GM12878 (cell line): ENCODE results near the gene RNF130.

Experiments
- EZH2 ChIP-seq: IDR thresholded peaks from 2 replicates; pipeline ENCODE4 v1.6.1; 2012; ENCODE audit warnings: low read depth, mild to moderate bottlenecking, control low read depth, inconsistent platforms, low read length, borderline replicate concordance; ENCODE audit not compliant: control insufficient read depth
- GABPA ChIP-seq: IDR thresholded peaks from 2 replicates; pipeline ENCODE4 v1.6.1; 2014; ENCODE audit warnings: antibody characterized with exemption, low read depth, mild to moderate bottlenecking, inconsistent platforms
- NR2C2 ChIP-seq: IDR thresholded peaks from 2 replicates; pipeline ENCODE4 v1.6.1; 2011; ENCODE audit warnings: borderline replicate concordance, low read depth; ENCODE audit not compliant: control insufficient read depth, insufficient read length
- NRF1 ChIP-seq: conservative IDR thresholded peaks from 2 replicates; pipeline ENCODE4 v1.6.1; 2011; ENCODE audit warnings: mild to moderate bottlenecking, low read depth, low read length, improper control_type of control experiment
- POLR2A ChIP-seq: IDR thresholded peaks from 2 replicates; pipeline ENCODE4 v1.6.1; 2011; ENCODE audit warnings: low read depth, mild to moderate bottlenecking, low read length
- POLR2AphosphoS2 ChIP-seq: IDR thresholded peaks from 2 replicates; pipeline ENCODE4 v1.6.1; 2011; ENCODE audit warnings: low read depth, mild to moderate bottlenecking, low read length, improper control_type of control experiment, moderate library complexity
- SKIL ChIP-seq: fragments of 450-650 bp; IDR thresholded peaks from 2 replicates; pipeline ENCODE4 v1.6.1; 2017; ENCODE audit warnings: mild to moderate bottlenecking, low read depth, inconsistent platforms; ENCODE audit not compliant: poor library complexity, severe bottlenecking
- ZBTB33 ChIP-seq: fragments of 450-650 bp; IDR thresholded peaks from 2 replicates; pipeline ENCODE4 v1.6.1; 2017; ENCODE audit warnings: mild to moderate bottlenecking
- ZNF384 ChIP-seq: IDR thresholded peaks from 2 replicates; pipeline ENCODE4 v1.6.1; 2012; ENCODE audit warnings: low read depth, mild to moderate bottlenecking, low read length, improper control_type of control experiment, borderline replicate concordance
- TF ChIP-seq, protein P1 (sequence below), 3 experiments: IDR thresholded peaks in 2 of 3; conservative IDR thresholded peaks in 1 of 3; 2 replicates each; pipeline ENCODE4 v1.5.1; 2011; ENCODE audit warnings: low read depth in 3 of 3, low read length in 3 of 3, mild to moderate bottlenecking in 3 of 3, control low read depth in 2 of 3, moderate library complexity in 2 of 3, inconsistent platforms in 1 of 3, mixed read lengths in 1 of 3; ENCODE audit not compliant: control insufficient read depth in 2 of 3, insufficient read depth in 1 of 3; ENCODE audit errors: extremely low read depth in 1 of 3
- TF ChIP-seq, protein P2 (sequence below): IDR thresholded peaks from 2 replicates; pipeline ENCODE4 v1.6.1; 2012; ENCODE audit warnings: low read length, inconsistent platforms

DNA sequence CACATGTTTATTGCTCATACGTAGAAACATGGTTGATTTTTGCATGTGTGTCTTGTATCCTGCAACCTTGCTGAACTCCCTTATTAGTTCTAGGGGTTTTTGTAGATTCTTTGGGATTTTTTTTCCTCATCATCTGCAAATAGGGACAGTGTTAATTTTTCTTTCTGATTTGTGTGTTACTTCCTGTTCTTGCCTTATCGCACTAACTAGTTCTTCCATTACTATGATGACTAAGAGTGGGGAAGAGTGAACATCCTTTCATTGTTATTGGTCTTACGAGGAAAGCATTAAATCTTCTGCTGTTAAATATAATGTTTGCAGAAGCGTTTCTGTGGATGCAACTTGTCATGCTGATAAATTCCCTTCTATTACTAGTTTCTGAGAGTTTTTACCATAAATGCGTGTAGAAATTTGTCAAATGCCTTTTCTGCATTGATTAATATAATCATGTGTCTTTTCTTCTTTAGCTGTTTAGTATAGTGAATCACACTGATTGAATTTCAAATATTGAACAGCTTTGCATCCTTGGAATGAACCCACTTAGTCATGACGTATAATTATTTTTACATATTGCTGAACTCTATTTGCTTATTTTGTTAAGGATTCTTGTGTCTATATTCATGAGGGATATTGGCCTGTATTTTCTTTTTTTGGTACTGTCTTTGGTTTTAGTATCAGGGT lies 32.1 kb upstream of the RNF130 start:
- TF ChIP-seq, protein P1, sequence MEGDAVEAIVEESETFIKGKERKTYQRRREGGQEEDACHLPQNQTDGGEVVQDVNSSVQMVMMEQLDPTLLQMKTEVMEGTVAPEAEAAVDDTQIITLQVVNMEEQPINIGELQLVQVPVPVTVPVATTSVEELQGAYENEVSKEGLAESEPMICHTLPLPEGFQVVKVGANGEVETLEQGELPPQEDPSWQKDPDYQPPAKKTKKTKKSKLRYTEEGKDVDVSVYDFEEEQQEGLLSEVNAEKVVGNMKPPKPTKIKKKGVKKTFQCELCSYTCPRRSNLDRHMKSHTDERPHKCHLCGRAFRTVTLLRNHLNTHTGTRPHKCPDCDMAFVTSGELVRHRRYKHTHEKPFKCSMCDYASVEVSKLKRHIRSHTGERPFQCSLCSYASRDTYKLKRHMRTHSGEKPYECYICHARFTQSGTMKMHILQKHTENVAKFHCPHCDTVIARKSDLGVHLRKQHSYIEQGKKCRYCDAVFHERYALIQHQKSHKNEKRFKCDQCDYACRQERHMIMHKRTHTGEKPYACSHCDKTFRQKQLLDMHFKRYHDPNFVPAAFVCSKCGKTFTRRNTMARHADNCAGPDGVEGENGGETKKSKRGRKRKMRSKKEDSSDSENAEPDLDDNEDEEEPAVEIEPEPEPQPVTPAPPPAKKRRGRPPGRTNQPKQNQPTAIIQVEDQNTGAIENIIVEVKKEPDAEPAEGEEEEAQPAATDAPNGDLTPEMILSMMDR (IDR thresholded peaks at IDR 0.05 in 2 of 3, conservative IDR thresholded peaks at IDR 0.05 in 1 of 3; ENCODE audit: control insufficient read depth in 2 of 3, extremely low read depth in 1 of 3, insufficient read depth in 1 of 3, low read depth in 3 of 3, low read length in 3 of 3) = no peak
- TF ChIP-seq GABPA = no peak
- TF ChIP-seq NR2C2 = no peak
- no peak for TF ChIP-seq POLR2A
- TF ChIP-seq ZNF384 = no peak
- no peak for TF ChIP-seq NRF1
- TF ChIP-seq EZH2 = no peak
- TF ChIP-seq ZBTB33 = no peak
- TF ChIP-seq, protein P2, sequence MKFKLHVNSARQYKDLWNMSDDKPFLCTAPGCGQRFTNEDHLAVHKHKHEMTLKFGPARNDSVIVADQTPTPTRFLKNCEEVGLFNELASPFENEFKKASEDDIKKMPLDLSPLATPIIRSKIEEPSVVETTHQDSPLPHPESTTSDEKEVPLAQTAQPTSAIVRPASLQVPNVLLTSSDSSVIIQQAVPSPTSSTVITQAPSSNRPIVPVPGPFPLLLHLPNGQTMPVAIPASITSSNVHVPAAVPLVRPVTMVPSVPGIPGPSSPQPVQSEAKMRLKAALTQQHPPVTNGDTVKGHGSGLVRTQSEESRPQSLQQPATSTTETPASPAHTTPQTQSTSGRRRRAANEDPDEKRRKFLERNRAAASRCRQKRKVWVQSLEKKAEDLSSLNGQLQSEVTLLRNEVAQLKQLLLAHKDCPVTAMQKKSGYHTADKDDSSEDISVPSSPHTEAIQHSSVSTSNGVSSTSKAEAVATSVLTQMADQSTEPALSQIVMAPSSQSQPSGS = no peak
- TF ChIP-seq POLR2AphosphoS2 = no peak
- TF ChIP-seq SKIL = no peak
